AG09309 (cell line): ENCODE results near the gene TNIK.

Experiments
- DNase-seq: peaks from one replicate; pipeline ENCODE4 v3.0.0-alpha.2; 2010; ENCODE audit warnings: low read depth
- H3K4me3 ChIP-seq: 2 replicates; pipeline ENCODE4 v1.5.1; 2011; ENCODE audit warnings: mild to moderate bottlenecking, low read depth, low read length, moderate library complexity; ENCODE audit not compliant: control insufficient read depth
- CTCF ChIP-seq: IDR thresholded peaks from 2 replicates; pipeline ENCODE4 v1.5.1; 2011; ENCODE audit warnings: mild to moderate bottlenecking, low read depth, low read length, inconsistent platforms; ENCODE audit not compliant: insufficient read depth, control insufficient read depth; ENCODE audit errors: missing control alignments

Gene TNIK

DNA sequence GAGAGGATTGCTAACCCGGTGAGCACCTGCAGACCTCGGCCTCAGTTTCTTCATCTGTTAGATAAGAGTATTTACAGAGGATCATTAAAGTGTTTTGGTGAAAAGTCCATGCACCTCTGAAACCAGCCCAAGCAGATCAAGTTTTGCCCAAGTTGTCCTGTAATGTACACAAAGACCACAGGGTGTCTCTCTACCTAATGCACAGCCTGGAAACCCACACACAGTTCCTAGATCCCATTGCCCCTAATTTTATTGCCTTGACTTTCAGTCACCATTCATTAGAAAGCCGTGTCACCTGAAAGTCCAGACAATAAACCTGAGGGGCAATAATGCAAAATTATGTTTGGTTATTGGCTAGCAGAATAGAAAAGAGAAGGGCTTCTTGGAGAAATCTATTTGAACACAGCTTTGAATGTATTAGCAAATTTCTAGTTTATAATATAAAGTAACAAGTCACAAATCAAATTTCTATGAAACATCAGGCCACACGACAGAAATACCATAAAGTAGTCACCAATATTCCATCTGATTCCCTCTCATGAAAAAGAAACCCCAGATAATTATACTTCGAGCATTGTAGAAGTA, 272.4 kb downstream of the TNIK start:
- no peak for DNase-seq
- no peak overlapping the region for H3K4me3 ChIP-seq
- TF ChIP-seq CTCF: peak; percentile 69

- TF ChIP-seq CTCF: no peak
- DNase-seq: no peak
- no peak overlapping the region for H3K4me3 ChIP-seq
Measured at GRCh38 chr3:171186817-171187500, 273.2 kb downstream of the TNIK start.

DNA sequence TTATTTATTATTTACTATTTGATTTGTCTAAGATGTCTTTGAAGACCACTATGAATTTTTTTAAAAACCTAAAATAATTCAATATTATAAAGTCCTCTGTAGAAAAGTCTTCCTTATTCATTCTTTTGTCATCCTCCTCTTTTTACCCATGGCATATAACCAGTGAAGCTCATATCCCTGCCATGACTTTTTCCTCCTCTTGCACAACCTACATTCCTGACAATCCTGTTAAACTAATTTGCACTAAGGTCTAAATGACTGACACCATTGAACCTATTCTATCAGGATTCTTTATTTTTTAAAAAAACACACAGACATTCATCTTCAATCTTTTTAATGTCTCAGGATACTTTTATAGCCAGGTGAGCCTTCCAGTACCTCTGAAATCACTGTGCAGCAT, 273.8 kb downstream of the TNIK start:
- no peak for TF ChIP-seq CTCF
- no peak for DNase-seq

DNA sequence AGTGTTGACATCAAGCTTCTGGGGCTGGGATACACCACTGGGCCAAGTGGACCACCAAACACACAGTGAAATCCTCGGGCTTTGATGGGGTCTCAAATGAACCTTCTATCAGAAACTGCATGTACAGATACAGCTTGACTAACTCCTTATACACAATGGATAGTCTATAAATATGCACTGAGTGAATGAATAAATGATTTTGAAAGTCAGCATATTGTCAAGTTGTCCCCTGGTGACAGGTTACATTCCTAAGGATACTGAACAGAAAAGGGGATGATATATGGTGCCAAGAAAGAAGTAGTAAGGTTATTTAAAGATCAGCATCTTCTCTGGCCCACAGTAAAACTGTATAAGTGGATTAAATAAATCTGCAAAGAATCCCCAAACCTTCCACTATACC, 274.2 kb downstream of the TNIK start:
- DNase-seq: no peak
- TF ChIP-seq CTCF: no peak
- no peak overlapping the region for H3K4me3 ChIP-seq

More for the DNA sequence above, 273.8 kb downstream of the TNIK start:
- no peak overlapping the region for H3K4me3 ChIP-seq

GRCh38 chr3:171184372-171184771, 275.8 kb downstream of the TNIK start:
- no peak overlapping the region for H3K4me3 ChIP-seq
- DNase-seq: no peak
- no peak for TF ChIP-seq CTCF

DNA sequence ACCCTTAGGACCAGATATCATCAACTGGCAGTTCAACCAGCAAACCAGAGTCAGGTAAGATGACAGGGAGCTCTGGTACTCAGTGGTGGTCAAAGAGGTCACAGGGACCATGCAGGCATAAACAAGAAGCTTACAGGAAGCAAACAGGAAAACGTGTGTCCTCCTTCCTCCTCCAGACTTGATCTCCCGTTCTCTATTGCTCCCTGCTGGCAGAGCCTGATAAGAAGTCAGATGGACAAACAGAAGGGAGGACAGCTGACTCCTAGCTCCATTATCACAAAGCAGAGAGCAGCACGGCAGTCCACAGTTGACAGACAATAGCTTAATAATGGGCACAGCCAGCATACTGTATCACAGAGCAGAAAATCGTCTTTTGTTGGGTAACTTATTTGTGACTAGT, 277.2 kb downstream of the TNIK start:
- peak; percentile 30 for TF ChIP-seq CTCF
- no peak for DNase-seq
- no peak overlapping the region for H3K4me3 ChIP-seq
